Measurements from ENCODE around the gene SLC26A9. TPM values are rescaled to one million over a fixed set of nuclear protein-coding genes. Genes with fewer than 3 reads are reported as not detected.
"Not testable (repeated sequence)": the region's sequence is repeated elsewhere in the genome, so short reads cannot be mapped to it uniquely, and the experiment has no call there.

SLC26A9 gene
- total and polyA plus RNA-seq, 2 donors from 2014 or later = 0.69 to 5.9 TPM

GRCh38 chr1:205907794-205908193 is 35.5 kb downstream of the SLC26A9 start:
- TF ChIP-seq, protein P1, sequence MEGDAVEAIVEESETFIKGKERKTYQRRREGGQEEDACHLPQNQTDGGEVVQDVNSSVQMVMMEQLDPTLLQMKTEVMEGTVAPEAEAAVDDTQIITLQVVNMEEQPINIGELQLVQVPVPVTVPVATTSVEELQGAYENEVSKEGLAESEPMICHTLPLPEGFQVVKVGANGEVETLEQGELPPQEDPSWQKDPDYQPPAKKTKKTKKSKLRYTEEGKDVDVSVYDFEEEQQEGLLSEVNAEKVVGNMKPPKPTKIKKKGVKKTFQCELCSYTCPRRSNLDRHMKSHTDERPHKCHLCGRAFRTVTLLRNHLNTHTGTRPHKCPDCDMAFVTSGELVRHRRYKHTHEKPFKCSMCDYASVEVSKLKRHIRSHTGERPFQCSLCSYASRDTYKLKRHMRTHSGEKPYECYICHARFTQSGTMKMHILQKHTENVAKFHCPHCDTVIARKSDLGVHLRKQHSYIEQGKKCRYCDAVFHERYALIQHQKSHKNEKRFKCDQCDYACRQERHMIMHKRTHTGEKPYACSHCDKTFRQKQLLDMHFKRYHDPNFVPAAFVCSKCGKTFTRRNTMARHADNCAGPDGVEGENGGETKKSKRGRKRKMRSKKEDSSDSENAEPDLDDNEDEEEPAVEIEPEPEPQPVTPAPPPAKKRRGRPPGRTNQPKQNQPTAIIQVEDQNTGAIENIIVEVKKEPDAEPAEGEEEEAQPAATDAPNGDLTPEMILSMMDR (IDR thresholded peaks at IDR 0.05; ENCODE audit: borderline replicate concordance, extremely low read depth, insufficient read depth) = no peak
- H3K9ac ChIP-seq (ENCODE audit: low read length in 3 of 3) = no peak overlapping the region
- intact Hi-C loops (cut with DNase I) = no loop called here
- H3K4me1 ChIP-seq (ENCODE audit: control insufficient read depth in 2 of 3, insufficient read depth in 2 of 3, low read depth in 1 of 3, low read length in 3 of 3) = peaks cover 0 to 6% (median 4%) of the 10 kb centered on the region in 3 donors
- no peak for DNase-seq
- H3K9me3 ChIP-seq (ENCODE audit: control insufficient read depth in 2 of 3, insufficient read depth in 1 of 3, low read length in 3 of 3) = no peaks in the 10 kb centered on the region
- FAIRE-seq = no peak
- no peak overlapping the region for H3K4me3 ChIP-seq (ENCODE audit: low read length in 3 of 3)
- no peak overlapping the region for H3K27ac ChIP-seq (ENCODE audit: low read depth in 2 of 2, low read length in 2 of 2)
- no peaks in the 10 kb centered on the region for H3K36me3 ChIP-seq (ENCODE audit: control insufficient read depth in 2 of 3, insufficient read depth in 3 of 3, low read length in 3 of 3)
- H3K27me3 ChIP-seq (ENCODE audit: control insufficient read depth, insufficient read depth, low read length) = no peaks in the 10 kb centered on the region

DNA sequence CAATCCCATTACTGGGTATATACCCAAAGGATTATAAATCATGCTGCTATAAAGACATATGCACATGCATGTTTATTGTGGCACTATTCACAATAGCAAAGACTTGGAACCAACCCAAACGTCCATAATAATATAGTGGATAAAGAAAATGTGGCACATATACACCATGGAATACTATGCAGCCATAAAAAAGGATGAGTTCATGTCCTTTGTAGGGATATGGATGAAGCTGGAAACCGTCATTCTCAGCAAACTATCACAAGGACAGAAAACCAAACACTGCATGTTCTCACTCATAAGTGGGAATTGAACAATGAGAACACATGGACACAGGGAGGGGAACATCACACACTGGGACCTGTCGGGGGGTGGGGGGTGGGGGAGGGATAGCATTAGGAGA is 38.2 kb downstream of the SLC26A9 start:
- H3K27me3 ChIP-seq (ENCODE audit: control insufficient read depth, insufficient read depth, low read length); DNase-seq; H3K4me1 ChIP-seq (ENCODE audit: control insufficient read depth in 2 of 3, insufficient read depth in 2 of 3, low read depth in 1 of 3, low read length in 3 of 3); H3K4me3 ChIP-seq (ENCODE audit: low read length in 3 of 3); H3K27ac ChIP-seq (ENCODE audit: low read depth in 2 of 2, low read length in 2 of 2); FAIRE-seq; H3K9me3 ChIP-seq (ENCODE audit: control insufficient read depth in 2 of 3, insufficient read depth in 1 of 3, low read length in 3 of 3); H3K36me3 ChIP-seq (ENCODE audit: control insufficient read depth in 2 of 3, insufficient read depth in 3 of 3, low read length in 3 of 3); intact Hi-C loops (cut with DNase I); H3K9ac ChIP-seq (ENCODE audit: low read length in 3 of 3): not testable (repeated sequence)

- FAIRE-seq = no peak
- no peaks in the 10 kb centered on the region for H3K27me3 ChIP-seq (ENCODE audit: control insufficient read depth, insufficient read depth, low read length)
- H3K9me3 ChIP-seq (ENCODE audit: control insufficient read depth in 2 of 3, insufficient read depth in 1 of 3, low read length in 3 of 3) = no peaks in the 10 kb centered on the region
- TF ChIP-seq, protein P1 (IDR thresholded peaks at IDR 0.05; ENCODE audit: borderline replicate concordance, extremely low read depth, insufficient read depth) = no peak
- no peaks in the 10 kb centered on the region for H3K4me1 ChIP-seq (ENCODE audit: control insufficient read depth in 2 of 3, insufficient read depth in 2 of 3, low read depth in 1 of 3, low read length in 3 of 3)
- no peaks in the 10 kb centered on the region for H3K36me3 ChIP-seq (ENCODE audit: control insufficient read depth in 2 of 3, insufficient read depth in 3 of 3, low read length in 3 of 3)
- H3K4me3 ChIP-seq (ENCODE audit: low read length in 3 of 3) = no peak overlapping the region
- H3K9ac ChIP-seq (ENCODE audit: low read length in 3 of 3) = no peak overlapping the region
- no peak overlapping the region for H3K27ac ChIP-seq (ENCODE audit: low read depth in 2 of 2, low read length in 2 of 2)
- intact Hi-C loops (cut with DNase I) = no loop called here
- no peak for DNase-seq
Observed at GRCh38 chr1:205896351-205896750, 46.9 kb downstream of the SLC26A9 start.

- intact Hi-C loops (cut with DNase I); H3K36me3 ChIP-seq (ENCODE audit: control insufficient read depth in 2 of 3, insufficient read depth in 3 of 3, low read length in 3 of 3); H3K4me3 ChIP-seq (ENCODE audit: low read length in 3 of 3); H3K9ac ChIP-seq (ENCODE audit: low read length in 3 of 3); FAIRE-seq; H3K4me1 ChIP-seq (ENCODE audit: control insufficient read depth in 2 of 3, insufficient read depth in 2 of 3, low read depth in 1 of 3, low read length in 3 of 3); DNase-seq; H3K27ac ChIP-seq (ENCODE audit: low read depth in 2 of 2, low read length in 2 of 2); H3K27me3 ChIP-seq (ENCODE audit: control insufficient read depth, insufficient read depth, low read length); H3K9me3 ChIP-seq (ENCODE audit: control insufficient read depth in 2 of 3, insufficient read depth in 1 of 3, low read length in 3 of 3): not testable (repeated sequence)
Observed at GRCh38 chr1:205894119-205894518, 49.1 kb downstream of the SLC26A9 start.

- H3K4me1 ChIP-seq (ENCODE audit: control insufficient read depth in 2 of 3, insufficient read depth in 2 of 3, low read depth in 1 of 3, low read length in 3 of 3); H3K27me3 ChIP-seq (ENCODE audit: control insufficient read depth, insufficient read depth, low read length); H3K27ac ChIP-seq (ENCODE audit: low read depth in 2 of 2, low read length in 2 of 2); intact Hi-C loops (cut with DNase I); H3K4me3 ChIP-seq (ENCODE audit: low read length in 3 of 3); FAIRE-seq; H3K36me3 ChIP-seq (ENCODE audit: control insufficient read depth in 2 of 3, insufficient read depth in 3 of 3, low read length in 3 of 3); H3K9ac ChIP-seq (ENCODE audit: low read length in 3 of 3); H3K9me3 ChIP-seq (ENCODE audit: control insufficient read depth in 2 of 3, insufficient read depth in 1 of 3, low read length in 3 of 3); DNase-seq: not testable (repeated sequence)
Observed at GRCh38 chr1:205892175-205892574, 51.1 kb downstream of the SLC26A9 start.

DNA sequence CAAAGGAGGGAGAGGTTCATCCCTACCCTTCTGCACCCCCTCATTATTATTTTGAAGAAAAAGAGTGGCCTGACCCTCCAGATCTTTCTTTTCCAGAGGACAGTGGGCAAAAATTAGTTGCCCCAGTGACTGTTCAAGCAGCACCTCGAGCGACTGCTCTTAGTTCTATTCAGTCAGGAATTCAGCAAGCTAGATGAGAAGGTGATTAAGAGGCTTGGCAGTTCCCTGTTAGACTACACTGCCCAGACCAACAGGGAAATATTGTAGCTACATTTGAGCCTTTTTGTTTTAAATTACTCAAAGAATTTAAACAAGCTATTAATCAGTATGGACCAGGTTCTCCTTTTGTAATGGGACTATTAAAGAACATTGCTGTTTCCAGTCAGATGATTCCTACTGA is 51.8 kb downstream of the SLC26A9 start:
- H3K4me3 ChIP-seq (ENCODE audit: low read length in 3 of 3); FAIRE-seq; H3K4me1 ChIP-seq (ENCODE audit: control insufficient read depth in 2 of 3, insufficient read depth in 2 of 3, low read depth in 1 of 3, low read length in 3 of 3); H3K9me3 ChIP-seq (ENCODE audit: control insufficient read depth in 2 of 3, insufficient read depth in 1 of 3, low read length in 3 of 3); H3K27me3 ChIP-seq (ENCODE audit: control insufficient read depth, insufficient read depth, low read length); H3K9ac ChIP-seq (ENCODE audit: low read length in 3 of 3); intact Hi-C loops (cut with DNase I); DNase-seq; H3K27ac ChIP-seq (ENCODE audit: low read depth in 2 of 2, low read length in 2 of 2); H3K36me3 ChIP-seq (ENCODE audit: control insufficient read depth in 2 of 3, insufficient read depth in 3 of 3, low read length in 3 of 3): not testable (repeated sequence)

DNA sequence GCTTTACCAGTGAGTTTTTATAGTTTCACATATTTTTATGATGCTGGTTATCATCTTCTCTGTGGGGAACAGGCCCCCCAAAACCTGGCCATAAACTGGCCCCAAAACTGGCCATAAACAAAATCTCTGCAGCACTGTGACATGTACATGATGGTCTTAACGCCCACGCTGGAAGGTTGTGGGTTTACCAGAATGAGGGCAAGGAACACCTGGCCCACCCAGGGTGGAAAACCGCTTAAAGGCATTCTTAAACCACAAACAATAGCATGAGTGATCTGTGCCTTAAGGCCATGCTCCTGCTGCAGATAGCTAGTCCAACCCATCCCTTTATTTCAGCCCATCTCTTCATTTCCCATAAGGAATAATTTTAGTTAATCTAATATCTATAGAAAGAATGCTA is 52.6 kb downstream of the SLC26A9 start:
- H3K27ac ChIP-seq (ENCODE audit: low read depth in 2 of 2, low read length in 2 of 2); DNase-seq; H3K4me3 ChIP-seq (ENCODE audit: low read length in 3 of 3); FAIRE-seq; H3K9me3 ChIP-seq (ENCODE audit: control insufficient read depth in 2 of 3, insufficient read depth in 1 of 3, low read length in 3 of 3); intact Hi-C loops (cut with DNase I); H3K9ac ChIP-seq (ENCODE audit: low read length in 3 of 3); H3K36me3 ChIP-seq (ENCODE audit: control insufficient read depth in 2 of 3, insufficient read depth in 3 of 3, low read length in 3 of 3); H3K27me3 ChIP-seq (ENCODE audit: control insufficient read depth, insufficient read depth, low read length); H3K4me1 ChIP-seq (ENCODE audit: control insufficient read depth in 2 of 3, insufficient read depth in 2 of 3, low read depth in 1 of 3, low read length in 3 of 3): not testable (repeated sequence)

All from kidney (tissue), 14 donors.